Omental fat pad (tissue), 4 donors: ENCODE data around the gene ZNF2. TPM values are rescaled to one million over a fixed set of nuclear protein-coding genes. Genes with fewer than 3 reads are reported as not detected.
"Not testable (repeated sequence)": the region's sequence is repeated elsewhere in the genome, so short reads cannot be mapped to it uniquely, and the experiment has no call there.

Source experiments
- ATAC-seq: fragments of 150-250 bp; one replicate; pipeline ENCODE4 v1.9.1; 2016; ENCODE audit warnings: mild to moderate bottlenecking, moderate library complexity; ENCODE audit not compliant: low FRiP score
- DNase-seq: peaks from one replicate; pipeline ENCODE4 v3.0.0-alpha.2; 2019; ENCODE audit warnings: low spot score
- total RNA-seq, 4 donors: library from RNA; depleted of rRNA; stranded (reverse); fragments of >200 nt; gene quantifications; one replicate each; pipeline ENCODE4 v1.1.0, GENCODE V29; 2016
- TF ChIP-seq, protein P1 (sequence below), 3 donors: fragments of 450-650 bp; IDR thresholded peaks; one replicate each; pipeline ENCODE4 v1.5.1; 2016 to 2017; ENCODE audit warnings: antibody characterized with exemption in 3 of 3, mild to moderate bottlenecking in 3 of 3, moderate library complexity in 2 of 3

The ZNF2 gene
- total RNA-seq, 4 donors from 2014 or later = 2.1 to 7.4 (median 2.7) TPM

DNA sequence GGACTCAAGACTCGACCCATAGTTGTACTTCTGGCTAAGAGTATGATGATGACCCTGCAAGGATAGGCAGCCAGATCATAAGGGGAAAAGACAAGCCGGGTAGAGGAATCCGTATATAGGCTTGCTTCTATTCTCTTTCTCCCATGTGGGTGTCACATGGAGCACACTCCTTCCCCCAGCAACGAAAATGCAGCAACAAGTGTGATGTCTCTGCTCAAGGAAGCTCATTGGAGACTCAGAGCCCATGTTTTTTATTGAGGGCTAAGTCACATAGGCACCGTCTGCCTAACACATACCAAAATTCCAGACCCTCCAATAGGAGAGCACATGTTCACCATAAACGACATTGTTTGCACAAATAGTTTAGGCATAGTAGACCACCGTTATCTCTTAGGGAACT lies 6.3 kb downstream of the ZNF2 start:
- no peak for ATAC-seq
- DNase-seq = no peak
- TF ChIP-seq, protein P1, sequence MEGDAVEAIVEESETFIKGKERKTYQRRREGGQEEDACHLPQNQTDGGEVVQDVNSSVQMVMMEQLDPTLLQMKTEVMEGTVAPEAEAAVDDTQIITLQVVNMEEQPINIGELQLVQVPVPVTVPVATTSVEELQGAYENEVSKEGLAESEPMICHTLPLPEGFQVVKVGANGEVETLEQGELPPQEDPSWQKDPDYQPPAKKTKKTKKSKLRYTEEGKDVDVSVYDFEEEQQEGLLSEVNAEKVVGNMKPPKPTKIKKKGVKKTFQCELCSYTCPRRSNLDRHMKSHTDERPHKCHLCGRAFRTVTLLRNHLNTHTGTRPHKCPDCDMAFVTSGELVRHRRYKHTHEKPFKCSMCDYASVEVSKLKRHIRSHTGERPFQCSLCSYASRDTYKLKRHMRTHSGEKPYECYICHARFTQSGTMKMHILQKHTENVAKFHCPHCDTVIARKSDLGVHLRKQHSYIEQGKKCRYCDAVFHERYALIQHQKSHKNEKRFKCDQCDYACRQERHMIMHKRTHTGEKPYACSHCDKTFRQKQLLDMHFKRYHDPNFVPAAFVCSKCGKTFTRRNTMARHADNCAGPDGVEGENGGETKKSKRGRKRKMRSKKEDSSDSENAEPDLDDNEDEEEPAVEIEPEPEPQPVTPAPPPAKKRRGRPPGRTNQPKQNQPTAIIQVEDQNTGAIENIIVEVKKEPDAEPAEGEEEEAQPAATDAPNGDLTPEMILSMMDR (IDR thresholded peaks at IDR 0.05) = no peak

DNA sequence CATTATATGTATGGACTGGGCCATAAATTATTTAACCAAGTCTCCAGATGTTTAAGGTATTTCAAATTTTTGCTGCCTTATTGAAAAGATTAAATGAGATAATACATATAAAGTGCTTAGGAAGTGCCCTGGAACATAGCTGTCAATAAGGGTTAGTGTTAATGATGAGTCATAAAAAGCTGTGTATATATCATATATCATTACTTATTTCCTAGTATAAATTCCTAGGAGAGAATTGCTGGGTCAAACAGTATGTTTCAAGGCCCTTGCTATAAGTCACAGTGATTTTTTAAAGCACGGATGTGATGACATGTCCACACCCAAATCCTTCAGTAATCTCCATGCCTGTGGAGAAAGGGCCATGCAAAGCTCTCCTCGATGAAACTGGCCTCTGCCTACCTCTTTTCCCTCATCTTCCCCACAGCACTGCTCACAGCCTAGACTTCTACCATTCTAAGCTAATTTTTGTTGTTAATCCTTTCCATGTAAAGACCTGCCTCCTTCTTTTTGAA lies 8.5 kb downstream of the ZNF2 start:
- ATAC-seq (no peak), DNase-seq (no peak)
- TF ChIP-seq, protein P1 (IDR thresholded peaks at IDR 0.05) = no peak

DNA sequence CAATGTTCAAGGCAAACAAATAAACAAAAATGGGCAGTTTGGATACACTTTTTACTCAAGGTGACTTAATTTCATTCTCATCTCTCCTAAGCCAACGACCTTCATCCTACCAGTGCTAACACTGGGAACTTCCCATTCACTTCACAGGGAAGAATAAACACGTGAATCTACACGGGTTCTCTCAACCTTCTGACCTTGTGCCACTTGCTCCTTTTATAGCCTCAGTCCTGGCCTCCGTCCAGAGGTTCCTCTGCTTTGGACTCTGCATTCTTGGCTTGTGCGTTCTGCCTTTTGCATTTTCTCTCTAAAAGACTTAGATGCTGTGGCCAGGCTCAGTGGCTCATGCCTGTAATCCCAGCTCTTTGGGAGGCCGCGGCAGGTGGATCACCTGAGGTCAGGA lies 13.8 kb downstream of the ZNF2 start:
- DNase-seq (no peak), ATAC-seq (no peak)

DNA sequence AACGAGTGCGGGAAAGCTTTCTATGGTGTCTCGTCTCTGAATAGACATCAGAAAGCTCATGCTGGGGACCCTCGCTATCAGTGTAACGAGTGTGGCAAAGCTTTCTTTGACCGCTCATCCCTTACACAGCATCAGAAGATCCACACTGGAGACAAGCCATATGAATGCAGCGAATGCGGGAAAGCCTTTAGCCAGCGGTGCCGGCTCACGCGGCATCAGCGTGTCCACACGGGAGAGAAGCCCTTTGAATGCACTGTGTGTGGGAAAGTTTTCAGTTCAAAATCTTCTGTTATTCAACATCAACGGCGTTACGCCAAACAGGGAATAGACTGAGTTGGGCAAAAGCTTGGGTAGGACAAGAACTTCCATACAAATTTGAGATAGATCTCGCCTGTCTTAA lies 16.2 kb downstream of the ZNF2 start:
- TF ChIP-seq, protein P1 (IDR thresholded peaks at IDR 0.05) = no peak
- DNase-seq (no peak), ATAC-seq (no peak)

More for the DNA sequence above, 13.8 kb downstream of the ZNF2 start:
- TF ChIP-seq, protein P1 (IDR thresholded peaks at IDR 0.05) = no peak

DNA sequence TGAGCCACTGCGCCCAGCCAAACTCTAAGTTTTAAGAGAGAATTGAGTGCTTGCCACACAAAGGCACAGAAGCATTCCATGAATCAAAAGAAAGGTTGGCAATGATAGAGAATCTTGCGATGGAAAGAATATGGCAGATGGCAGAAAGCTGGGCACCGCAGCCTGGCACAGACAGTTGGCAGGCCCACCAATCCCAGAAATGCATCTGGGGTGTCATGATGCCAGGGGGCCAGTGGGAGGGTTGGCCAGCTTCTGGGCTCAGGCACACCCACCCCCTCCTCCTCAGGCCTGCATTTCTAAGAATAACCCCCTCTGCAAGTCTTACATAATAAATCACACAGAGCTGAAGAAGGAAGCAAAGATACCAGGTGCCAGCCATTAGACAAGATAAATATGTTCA lies 19.6 kb downstream of the ZNF2 start:
- ATAC-seq (no peak), DNase-seq (no peak)
- TF ChIP-seq, protein P1 (IDR thresholded peaks at IDR 0.05) = no peak

DNA sequence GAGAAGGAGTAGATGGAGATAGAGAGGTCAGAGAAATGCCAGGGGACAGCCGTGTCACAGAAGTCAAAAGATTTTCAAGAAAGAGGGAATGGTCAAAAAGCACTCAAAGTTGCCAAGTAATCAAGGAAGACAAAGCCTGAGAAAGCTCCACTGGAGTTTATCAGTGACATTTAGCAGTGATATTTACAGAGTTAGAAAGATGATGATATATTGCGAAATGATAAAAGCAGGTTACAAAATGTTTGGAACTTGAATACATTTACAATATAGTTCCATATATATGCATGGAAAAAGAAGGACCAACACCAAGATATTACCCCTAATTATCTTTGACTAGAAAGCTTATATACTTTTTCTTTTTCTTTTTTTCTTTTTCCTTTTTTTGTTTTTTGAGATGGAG lies 20.4 kb downstream of the ZNF2 start:
- DNase-seq (no peak), ATAC-seq (no peak)
- TF ChIP-seq, protein P1 (IDR thresholded peaks at IDR 0.05) = no peak

DNA sequence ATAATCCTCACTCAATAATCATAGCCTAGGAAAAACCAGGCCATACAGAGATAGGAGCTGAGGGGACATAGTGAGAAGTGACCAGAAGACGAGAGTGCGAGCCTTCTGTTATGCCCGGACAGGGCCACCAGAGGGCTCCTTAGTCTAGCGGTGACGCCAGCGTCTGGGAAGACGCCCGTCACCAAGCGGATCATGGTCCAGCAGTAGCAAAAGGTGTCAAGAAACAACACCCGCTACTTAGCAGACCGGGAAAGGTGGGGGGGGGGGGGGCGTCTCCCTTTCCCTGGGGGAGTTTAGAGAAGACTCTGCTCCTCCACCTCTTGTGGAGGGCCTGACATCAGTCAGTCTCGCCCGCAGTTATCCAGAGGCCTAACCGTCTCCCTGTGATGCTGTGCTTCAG lies 27.3 kb downstream of the ZNF2 start:
- not testable (repeated sequence) for ATAC-seq
- peak; percentile 33 for DNase-seq

DNA sequence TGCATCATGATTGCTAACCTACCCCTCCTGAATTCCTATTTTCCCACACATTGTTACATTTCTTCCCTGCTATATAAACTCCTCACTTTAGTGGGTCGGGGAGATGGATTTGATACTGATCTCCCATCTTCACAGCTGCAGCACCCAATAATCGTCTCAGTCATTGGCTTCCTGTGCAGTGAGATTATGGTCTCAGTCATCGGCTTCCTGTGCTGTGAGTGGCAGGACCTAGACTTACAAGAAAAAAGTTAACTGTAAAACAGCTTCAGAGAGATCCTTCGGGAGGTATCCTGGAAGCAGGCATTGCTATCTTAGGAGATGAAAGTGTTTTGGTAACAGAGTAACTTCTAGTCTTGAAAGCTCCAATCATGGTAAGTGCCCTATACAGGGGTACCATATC lies 38.3 kb downstream of the ZNF2 start:
- DNase-seq (no peak), ATAC-seq (no peak)
- TF ChIP-seq, protein P1 (IDR thresholded peaks at IDR 0.05) = no peak
